Neuronal stem cell (in vitro differentiated cells): ENCODE measurements around the gene NLRC3.

Source experiments
- DNase-seq: peaks from one replicate; pipeline ENCODE4 v3.0.0-alpha.2; 2013; ENCODE audit warnings: low spot score
- H2AFZ ChIP-seq: one replicate; pipeline ENCODE4 v1.6.1; 2013; ENCODE audit warnings: mild to moderate bottlenecking, low read length, inconsistent platforms
- H2AK5ac ChIP-seq: 2 replicates; pipeline ENCODE4 v1.6.1; 2013; ENCODE audit warnings: low read depth, mild to moderate bottlenecking, inconsistent platforms, low read length, moderate library complexity, mixed read lengths
- H2BK120ac ChIP-seq: 2 replicates; pipeline ENCODE4 v1.6.1; 2013; ENCODE audit warnings: low read depth, mild to moderate bottlenecking, inconsistent platforms, low read length, moderate library complexity, mixed read lengths
- H2BK12ac ChIP-seq: one replicate; pipeline ENCODE4 v1.6.1; 2013; ENCODE audit warnings: low read length, inconsistent platforms
- H2BK15ac ChIP-seq: 2 replicates; pipeline ENCODE4 v1.6.1; 2013; ENCODE audit warnings: mild to moderate bottlenecking, low read length, inconsistent platforms, mixed read lengths
- H2BK5ac ChIP-seq: one replicate; pipeline ENCODE4 v1.6.1; 2013; ENCODE audit warnings: inconsistent platforms, mild to moderate bottlenecking, low read length, moderate library complexity
- H3K14ac ChIP-seq: one replicate; pipeline ENCODE4 v1.6.1; 2013; ENCODE audit warnings: low read length, inconsistent platforms
- H3K18ac ChIP-seq: 2 replicates; pipeline ENCODE4 v1.6.1; 2013; ENCODE audit warnings: low read length, inconsistent platforms
- H3K23ac ChIP-seq: 2 replicates; pipeline ENCODE4 v1.6.1; 2013; ENCODE audit warnings: low read depth, mild to moderate bottlenecking, mixed read lengths, low read length, inconsistent platforms; ENCODE audit not compliant: poor library complexity
- H3K27ac ChIP-seq: replicated peaks from 3 replicates; pipeline ENCODE4 v1.5.1; 2013; ENCODE audit warnings: low read length, inconsistent platforms
- H3K27me3 ChIP-seq, 3 experiments: 2 replicates each; pipeline ENCODE4 v1.6.1; 2013; ENCODE audit warnings: low read length in 3 of 3, mild to moderate bottlenecking in 2 of 3, inconsistent platforms in 1 of 3, low read depth in 1 of 3, mixed read lengths in 1 of 3, moderate library complexity in 1 of 3; ENCODE audit not compliant: control insufficient read depth in 3 of 3, insufficient read depth in 3 of 3
- H3K36me3 ChIP-seq, 2 donors: replicated peaks in 1 of 2; 2 replicates each; pipeline ENCODE4 v1.6.1; 2013; ENCODE audit warnings: low read length in 2 of 2; ENCODE audit not compliant: control insufficient read depth in 2 of 2, insufficient read depth in 2 of 2
- H3K4ac ChIP-seq: 2 replicates; pipeline ENCODE4 v1.6.1; 2013; ENCODE audit warnings: inconsistent platforms, mild to moderate bottlenecking, low read length, moderate library complexity
- H3K4me1 ChIP-seq, 2 donors: 1 replicate in 1 of 2; 2 replicates in 1 of 2; pipeline ENCODE4 v1.6.1; 2013; ENCODE audit warnings: low read length in 2 of 2, low read depth in 1 of 2; ENCODE audit not compliant: control insufficient read depth in 2 of 2, insufficient read depth in 1 of 2
- H3K4me2 ChIP-seq: one replicate; pipeline ENCODE4 v1.6.1; 2013; ENCODE audit warnings: mild to moderate bottlenecking, low read length, inconsistent platforms; ENCODE audit not compliant: insufficient read depth, poor library complexity, severe bottlenecking
- H3K4me3 ChIP-seq, 2 donors: 2 replicates each; pipeline ENCODE4 v1.5.1; 2013; ENCODE audit warnings: low read length in 2 of 2, mild to moderate bottlenecking in 2 of 2, inconsistent platforms in 1 of 2, moderate library complexity in 1 of 2
- H3K79me1 ChIP-seq: one replicate; pipeline ENCODE4 v1.6.1; 2013; ENCODE audit warnings: low read depth, mild to moderate bottlenecking, inconsistent platforms, low read length, moderate library complexity
- H3K9ac ChIP-seq: one replicate; pipeline ENCODE4 v1.6.1; 2013; ENCODE audit warnings: mild to moderate bottlenecking, low read depth, low read length, inconsistent platforms; ENCODE audit not compliant: poor library complexity
- H3K9me3 ChIP-seq, 2 donors: replicated peaks in 1 of 2; 2 replicates each; pipeline versions ENCODE3 to v1.6.1; 2013; ENCODE audit warnings: low read length in 2 of 2, mild to moderate bottlenecking in 2 of 2, inconsistent platforms in 1 of 2, low read depth in 1 of 2, mixed read lengths in 1 of 2, moderate library complexity in 1 of 2; ENCODE audit not compliant: control insufficient read depth in 2 of 2, insufficient read depth in 1 of 2
- H4K8ac ChIP-seq: one replicate; pipeline ENCODE4 v1.6.1; 2013; ENCODE audit warnings: low read depth, mild to moderate bottlenecking, inconsistent platforms, low read length, moderate library complexity
- H4K91ac ChIP-seq: one replicate; pipeline ENCODE4 v1.6.1; 2013; ENCODE audit warnings: low read length, low read depth, mild to moderate bottlenecking, inconsistent platforms; ENCODE audit not compliant: poor library complexity
- WGBS, 2 donors: extraction: QIAGEN DNeasy Blood & Tissue Kit; methylation state at CpG; one replicate each; pipeline ENCODE4 v1.1.7; 2013; ENCODE audit warnings: missing lambda C conversion rate in 2 of 2, mixed read lengths in 1 of 2; ENCODE audit not compliant: insufficient read length in 2 of 2, insufficient replicate concordance in 1 of 2; ENCODE audit errors: extremely low coverage in 2 of 2; 5-methylcytosine and 5-hydroxymethylcytosine counted together

Gene NLRC3

DNA sequence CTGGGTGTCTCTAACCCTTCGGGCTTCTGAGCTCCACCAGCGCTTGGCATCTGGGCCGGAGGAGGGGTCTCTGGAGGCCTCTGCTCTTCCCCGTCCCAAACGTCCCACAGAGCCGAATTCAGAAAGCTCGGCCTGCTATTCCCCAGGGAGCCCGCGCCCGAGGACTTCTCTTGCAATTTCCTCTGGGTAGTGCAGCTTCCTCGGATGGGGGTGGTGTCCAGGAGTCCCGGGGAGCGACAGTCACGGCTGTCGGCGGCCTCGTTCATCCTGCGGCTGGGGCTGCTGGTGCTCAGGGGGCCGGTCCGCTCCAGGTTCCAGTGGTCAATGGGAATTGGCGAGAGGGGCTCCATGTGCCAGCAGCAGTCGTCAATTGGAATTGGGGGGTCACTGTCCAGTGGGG, 11.8 kb upstream of the NLRC3 start:
- H3K36me3 ChIP-seq = peaks cover 13 to 78% of the 10 kb centered on the region in 2 donors
- no peak overlapping the region for H3K23ac ChIP-seq
- no peak overlapping the region for H4K91ac ChIP-seq
- no peak overlapping the region for H2BK12ac ChIP-seq
- no peak overlapping the region for H2AK5ac ChIP-seq
- DNase-seq = no peak
- H2BK120ac ChIP-seq = no peak overlapping the region
- H3K9me3 ChIP-seq = no peaks in the 10 kb centered on the region
- no peak overlapping the region for H3K4me3 ChIP-seq
- H3K18ac ChIP-seq = no peak overlapping the region
- H3K4me1 ChIP-seq = no peaks in the 10 kb centered on the region
- no peak overlapping the region for H3K4ac ChIP-seq
- H2BK5ac ChIP-seq = peak overlapping the region; percentile 21
- no peak overlapping the region for H2AFZ ChIP-seq
- no peak overlapping the region for H2BK15ac ChIP-seq
- no peak overlapping the region for H3K9ac ChIP-seq
- no CpG with 5 or more reads among the region's 22 CpGs for WGBS, 2 donors
- H3K14ac ChIP-seq = no peak overlapping the region
- H3K27me3 ChIP-seq = peaks cover 0 to 2% (median 0%) of the 10 kb centered on the region in 3 experiments
- no peak overlapping the region for H3K4me2 ChIP-seq
- peak overlapping the region; percentile 43 for H4K8ac ChIP-seq
- no peak overlapping the region for H3K27ac ChIP-seq
- no peaks in the 10 kb centered on the region for H3K79me1 ChIP-seq

DNA sequence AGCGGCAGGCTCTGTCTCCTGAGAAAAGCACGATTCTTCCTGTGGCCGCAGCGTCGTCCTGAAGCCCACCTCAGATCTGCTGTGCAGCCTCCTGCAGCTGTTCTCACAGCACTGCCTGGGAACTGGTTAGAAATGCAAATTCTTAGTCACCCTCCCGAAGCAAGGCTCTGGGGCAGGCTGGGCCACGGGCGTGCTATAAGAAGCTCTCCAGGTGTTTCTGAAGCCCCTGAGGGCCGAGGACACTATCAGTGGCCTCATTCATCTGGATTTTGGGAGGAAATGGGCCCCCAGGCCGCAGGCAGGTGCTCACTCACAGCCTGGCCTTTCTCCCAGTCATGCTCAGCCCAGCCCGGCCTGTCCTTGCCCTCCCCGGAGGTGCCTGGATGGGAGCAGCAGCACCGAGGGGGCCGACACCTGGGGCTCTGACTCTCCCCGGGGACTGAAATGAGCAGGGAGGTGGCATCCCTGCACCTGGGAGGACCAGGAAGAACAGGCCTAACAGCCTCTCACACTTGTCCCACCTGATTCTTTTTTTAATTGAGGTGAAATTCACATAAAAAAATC, 10.4 kb upstream of the NLRC3 start:
- Histone ChIP-seq H3K14ac (no peak overlapping the region), H2BK120ac (no peak overlapping the region), H2BK5ac (no peak overlapping the region), H3K27me3 (peaks cover 0 to 2% (median 0%) of the 10 kb centered on the region in 3 experiments), H3K4me2 (no peak overlapping the region), H3K4me3 (no peak overlapping the region), H2BK15ac (no peak overlapping the region), H3K27ac (no peak overlapping the region), H3K23ac (no peak overlapping the region), H2AFZ (no peak overlapping the region), H4K91ac (no peak overlapping the region), H3K9me3 (no peaks in the 10 kb centered on the region), H3K4ac (no peak overlapping the region), H2AK5ac (no peak overlapping the region), H3K4me1 (no peaks in the 10 kb centered on the region), H3K18ac (no peak overlapping the region), H3K79me1 (no peaks in the 10 kb centered on the region), H2BK12ac (no peak overlapping the region), H4K8ac (no peak overlapping the region), H3K36me3 (peaks cover 20 to 86% of the 10 kb centered on the region in 2 donors), H3K9ac (no peak overlapping the region)
- no CpG with 5 or more reads among the region's 15 CpGs for WGBS, 2 donors
- no peak for DNase-seq

DNA sequence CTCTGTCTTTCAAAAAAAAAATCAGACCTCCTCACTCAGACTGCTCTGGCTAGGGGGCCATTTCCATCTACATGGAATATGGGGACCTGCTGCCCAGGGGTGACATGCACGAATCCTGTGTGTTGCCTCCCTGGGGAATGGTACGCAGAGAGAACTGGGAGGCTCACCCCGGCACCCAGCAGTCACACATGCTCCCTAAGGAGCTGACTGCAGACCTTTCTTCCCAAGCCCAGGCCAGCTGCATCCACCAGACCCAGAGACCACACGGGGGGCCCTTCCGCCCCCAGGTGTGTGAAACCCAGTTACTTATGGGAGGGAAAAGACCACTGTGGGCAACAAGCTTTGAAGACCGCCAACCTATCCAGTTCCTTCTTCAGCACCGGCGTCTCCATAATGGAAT, 7.2 kb upstream of the NLRC3 start:
- H3K36me3 ChIP-seq = peaks cover 29 to 71% of the 10 kb centered on the region in 2 donors
- H3K27ac ChIP-seq = no peak overlapping the region
- no CpG with 5 or more reads among the region's 8 CpGs for WGBS, 2 donors
- peaks cover under 1 to 4% of the 10 kb centered on the region in 2 donors for H3K4me1 ChIP-seq
- no peak overlapping the region for H2BK120ac ChIP-seq
- DNase-seq = no peak
- H4K8ac ChIP-seq = no peak overlapping the region
- H3K4me2 ChIP-seq = no peak overlapping the region
- no peak overlapping the region for H3K9ac ChIP-seq
- no peak overlapping the region for H3K4ac ChIP-seq
- H3K14ac ChIP-seq = no peak overlapping the region
- no peak overlapping the region for H4K91ac ChIP-seq
- no peak overlapping the region for H2AFZ ChIP-seq
- H3K9me3 ChIP-seq = no peaks in the 10 kb centered on the region
- peaks cover 3% of the 10 kb centered on the region for H3K79me1 ChIP-seq
- no peak overlapping the region for H3K4me3 ChIP-seq
- peaks cover 0 to 2% (median 0%) of the 10 kb centered on the region in 3 experiments for H3K27me3 ChIP-seq
- no peak overlapping the region for H2AK5ac ChIP-seq
- H2BK15ac ChIP-seq = no peak overlapping the region
- H2BK5ac ChIP-seq = no peak overlapping the region
- no peak overlapping the region for H2BK12ac ChIP-seq
- no peak overlapping the region for H3K23ac ChIP-seq
- H3K18ac ChIP-seq = no peak overlapping the region

DNA sequence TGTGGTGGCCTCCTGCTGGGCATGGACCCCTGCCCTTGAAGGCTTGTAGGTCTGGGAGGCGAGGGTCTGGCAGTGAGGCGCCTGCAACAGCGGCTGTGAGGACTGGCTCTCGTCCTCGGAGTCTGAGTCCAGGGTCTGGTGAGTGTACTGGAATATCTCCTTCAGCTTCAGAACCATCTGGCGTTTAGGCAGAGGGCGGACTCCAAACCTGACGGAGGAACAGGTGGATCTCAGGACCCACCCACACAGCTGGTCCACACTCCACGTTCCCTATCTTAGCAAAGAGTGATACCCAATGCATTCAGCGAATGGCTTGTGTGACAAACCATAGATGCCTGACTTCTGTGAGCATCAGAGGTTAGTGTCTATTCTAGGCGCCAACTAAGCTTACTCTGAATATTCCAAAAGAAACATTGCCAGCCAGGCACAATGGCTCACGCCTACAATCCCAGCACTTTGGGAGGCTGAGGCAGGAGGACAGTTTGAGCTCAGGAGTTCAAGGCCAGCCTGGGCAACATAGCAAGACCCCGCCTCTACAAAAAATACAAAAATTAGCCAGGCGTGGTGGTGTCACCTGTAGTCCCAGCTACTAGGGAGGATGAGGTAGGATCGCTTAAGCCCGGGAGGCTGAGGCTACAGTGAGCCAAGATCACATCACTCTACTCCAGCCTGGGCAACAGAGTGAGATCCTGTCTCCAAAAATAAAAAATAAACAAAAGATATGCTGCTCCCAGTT, 6.3 kb upstream of the NLRC3 start:
- Histone ChIP-seq H4K91ac (no peak overlapping the region), H3K4me3 (no peak overlapping the region), H3K18ac (no peak overlapping the region), H3K4ac (no peak overlapping the region), H3K79me1 (peaks cover 3% of the 10 kb centered on the region), H3K36me3 (peaks cover 26 to 64% of the 10 kb centered on the region in 2 donors), H3K23ac (no peak overlapping the region), H2BK15ac (no peak overlapping the region), H2BK12ac (no peak overlapping the region), H3K14ac (no peak overlapping the region), H3K27me3 (peaks cover 0 to 2% (median 0%) of the 10 kb centered on the region in 3 experiments), H2AK5ac (no peak overlapping the region), H2BK120ac (no peak overlapping the region), H2AFZ (no peak overlapping the region), H3K9ac (no peak overlapping the region), H2BK5ac (no peak overlapping the region), H3K27ac (no peak overlapping the region), H3K9me3 (no peaks in the 10 kb centered on the region), H3K4me2 (no peak overlapping the region), H4K8ac (peak overlapping the region; percentile 30), H3K4me1 (peaks cover 8 to 11% of the 10 kb centered on the region in 2 donors)
- no peak for DNase-seq
- WGBS, 2 donors = no CpG with 5 or more reads among the region's 16 CpGs
